ENCODE results near the gene CCDC24. TPM values are rescaled to one million over a fixed set of nuclear protein-coding genes. Genes with fewer than 3 reads are reported as not detected.

CCDC24 gene
- total RNA-seq, 2 experiments from 2014 or later = 1.8 to 2.2 TPM

- Mint-ChIP-seq H3K9me3 (no peaks in the 10 kb centered on the region), H3K36me3 (ENCODE audit: low read depth) (peaks cover 9% of the 10 kb centered on the region), H3K4me3 (peak within 1 kb of the TSS; percentile 92), H3K27me3 (no peaks in the 10 kb centered on the region), H3K4me1 (peaks cover 41% of the 10 kb centered on the region), H3K27ac (peak within 1 kb of the TSS; percentile 73)
- POLR2A ChIA-PET = interaction anchor here (1.1 to 3.0 kb wide), 6 partner anchors 10 to 752 kb away, joined by 3 to 20 read pairs (median 4); partner anchors contain the start of genes IPO13 and KDM4A
- CTCF ChIA-PET = interaction anchor here (0.8 to 1.8 kb wide), 7 partner anchors 15 to 206 kb away, joined by 3 to 9 read pairs (median 4); no protein-coding TSS in a partner anchor
- DNase-seq = peak; percentile 97
Measured at GRCh38 chr1:43969746-43970466, 21.5 kb upstream of the CCDC24 start, which contains the start of gene DPH2. DPH2 (plus strand) TSS chr1:43970010; CDS start chr1:43970176, 166 bp downstream.

- no peak for DNase-seq
- CTCF ChIA-PET = interaction anchor here (0.8 to 1.8 kb wide), 6 partner anchors 16 to 36 kb away, joined by 3 to 9 read pairs (median 4); no protein-coding TSS in a partner anchor
- peaks cover 41% of the 10 kb centered on the region for H3K4me1 Mint-ChIP-seq
- POLR2A ChIA-PET = interaction anchor here (1.1 to 3.0 kb wide), 6 partner anchors 9 to 751 kb away, joined by 3 to 20 read pairs (median 4); partner anchors contain the start of genes IPO13 and KDM4A
- peaks cover 9% of the 10 kb centered on the region for H3K36me3 Mint-ChIP-seq (ENCODE audit: low read depth)
- H3K27me3 Mint-ChIP-seq = no peaks in the 10 kb centered on the region
- peak overlapping the region; percentile 73 for H3K27ac Mint-ChIP-seq
- H3K9me3 Mint-ChIP-seq = no peaks in the 10 kb centered on the region
- peak overlapping the region; percentile 92 for H3K4me3 Mint-ChIP-seq
Measured at GRCh38 chr1:43970502-43970901, 20.9 kb upstream of the CCDC24 start.

GRCh38 chr1:43970911-43971310 is 20.5 kb upstream of the CCDC24 start:
- Mint-ChIP-seq H3K27ac (no peak overlapping the region), H3K4me3 (peak overlapping the region; percentile 92), H3K4me1 (peaks cover 44% of the 10 kb centered on the region), H3K9me3 (no peaks in the 10 kb centered on the region), H3K27me3 (no peaks in the 10 kb centered on the region), H3K36me3 (ENCODE audit: low read depth) (peaks cover 11% of the 10 kb centered on the region)
- CTCF ChIA-PET = interaction anchor here (0.8 to 1.8 kb wide), 5 partner anchors 16 to 36 kb away, joined by 3 to 9 read pairs (median 4); no protein-coding TSS in a partner anchor
- POLR2A ChIA-PET = interaction anchor here (1.5 to 3.0 kb wide), 4 partner anchors 9 to 321 kb away, joined by 4 to 20 read pairs (median 5); partner anchors contain the start of genes IPO13 and KDM4A
- DNase-seq = no peak

- no peak for DNase-seq
- no peaks in the 10 kb centered on the region for H3K27me3 Mint-ChIP-seq
- CTCF ChIA-PET = interaction anchor here (1.3 kb wide), 1 partner anchor 21 kb away, joined by 3 read pairs; no protein-coding TSS in a partner anchor
- H3K9me3 Mint-ChIP-seq = no peaks in the 10 kb centered on the region
- peaks cover 49% of the 10 kb centered on the region for H3K4me1 Mint-ChIP-seq
- H3K27ac Mint-ChIP-seq = no peak overlapping the region
- peak overlapping the region; percentile 92 for H3K4me3 Mint-ChIP-seq
- peaks cover 16% of the 10 kb centered on the region for H3K36me3 Mint-ChIP-seq (ENCODE audit: low read depth)
- POLR2A ChIA-PET = interaction anchor here (1.9 to 3.0 kb wide), 2 partner anchors 22 to 25 kb away, joined by 6 to 20 read pairs; partner anchors contain the start of gene IPO13
Measured at GRCh38 chr1:43971336-43971980, 19.9 kb upstream of the CCDC24 start.

GRCh38 chr1:43973981-43974442 is 17.4 kb upstream of the CCDC24 start:
- Mint-ChIP-seq H3K36me3 (ENCODE audit: low read depth) (peaks cover 34% of the 10 kb centered on the region), H3K27me3 (no peaks in the 10 kb centered on the region), H3K4me3 (peak overlapping the region; percentile 89), H3K27ac (peak overlapping the region; percentile 80), H3K9me3 (no peaks in the 10 kb centered on the region), H3K4me1 (peaks cover 69% of the 10 kb centered on the region)
- CTCF ChIA-PET = interaction anchor here (0.9 to 2.1 kb wide), 4 partner anchors 18 to 39 kb away, joined by 3 to 6 read pairs (median 4); no protein-coding TSS in a partner anchor
- no peak for DNase-seq
- POLR2A ChIA-PET = interaction anchor here (1.2 to 3.5 kb wide), 4 partner anchors 27 to 324 kb away, joined by 3 to 18 read pairs (median 9); partner anchors contain the start of genes IPO13, KDM4A and ST3GAL3

GRCh38 chr1:43974443-43975248 is 16.8 kb upstream of the CCDC24 start, which contains the start of gene ATP6V0B:
ATP6V0B (plus strand) TSS chr1:43974960; CDS start chr1:43975041, 81 bp downstream.
- H3K4me1 Mint-ChIP-seq = peaks cover 63% of the 10 kb centered on the region
- H3K9me3 Mint-ChIP-seq = no peaks in the 10 kb centered on the region
- peak within 1 kb of the TSS; percentile 89 for H3K4me3 Mint-ChIP-seq
- ChIA-PET CTCF (interaction anchor here (0.7 to 2.1 kb wide), 7 partner anchors 15 to 211 kb away, joined by 3 to 10 read pairs (median 3); partner anchors contain the start of gene IPO13), POLR2A (interaction anchor here (0.5 to 3.5 kb wide), 16 partner anchors 11 to 657 kb away, joined by 3 to 19 read pairs (median 4); partner anchors contain the start of genes CCDC24, ELOVL1, IPO13 and KDM4A)
- no peaks in the 10 kb centered on the region for H3K27me3 Mint-ChIP-seq
- peak within 1 kb of the TSS; percentile 80 for H3K27ac Mint-ChIP-seq
- DNase-seq = peak; percentile 96
- H3K36me3 Mint-ChIP-seq (ENCODE audit: low read depth) = peaks cover 34% of the 10 kb centered on the region

GRCh38 chr1:43975249-43975961 is 16.0 kb upstream of the CCDC24 start:
- Mint-ChIP-seq H3K9me3 (no peaks in the 10 kb centered on the region), H3K4me1 (peaks cover 63% of the 10 kb centered on the region), H3K27me3 (no peaks in the 10 kb centered on the region), H3K27ac (peak overlapping the region; percentile 80), H3K36me3 (ENCODE audit: low read depth) (peaks cover 34% of the 10 kb centered on the region), H3K4me3 (peak overlapping the region; percentile 89)
- CTCF ChIA-PET = interaction anchor here (0.7 to 2.1 kb wide), 9 partner anchors 15 to 212 kb away, joined by 3 to 10 read pairs (median 3); partner anchors contain the start of gene IPO13
- POLR2A ChIA-PET = interaction anchor here (0.5 to 3.5 kb wide), 17 partner anchors 11 to 746 kb away, joined by 3 to 19 read pairs (median 3); partner anchors contain the start of genes CCDC24, ELOVL1, IPO13 and KDM4A
- DNase-seq = peak; percentile 40

- ChIA-PET POLR2A (interaction anchor here (0.8 to 3.5 kb wide), 9 partner anchors 11 to 745 kb away, joined by 3 to 19 read pairs (median 9); partner anchors contain the start of genes CCDC24, ELOVL1, IPO13 and KDM4A), CTCF (interaction anchor here (1.1 to 2.1 kb wide), 6 partner anchors 17 to 212 kb away, joined by 3 to 10 read pairs (median 4); partner anchors contain the start of gene IPO13)
- peak overlapping the region; percentile 80 for H3K27ac Mint-ChIP-seq
- H3K4me1 Mint-ChIP-seq = peaks cover 60% of the 10 kb centered on the region
- peak overlapping the region; percentile 89 for H3K4me3 Mint-ChIP-seq
- H3K9me3 Mint-ChIP-seq = no peaks in the 10 kb centered on the region
- no peaks in the 10 kb centered on the region for H3K27me3 Mint-ChIP-seq
- peaks cover 34% of the 10 kb centered on the region for H3K36me3 Mint-ChIP-seq (ENCODE audit: low read depth)
- no peak for DNase-seq
Measured at GRCh38 chr1:43976045-43976444, 15.4 kb upstream of the CCDC24 start.

- CTCF ChIA-PET = interaction anchor here (1.1 to 2.1 kb wide), 2 partner anchors 30 to 71 kb away, joined by 3 to 10 read pairs; partner anchors contain the start of gene IPO13
- Mint-ChIP-seq H3K27me3 (no peaks in the 10 kb centered on the region), H3K27ac (no peak overlapping the region), H3K4me1 (peaks cover 57% of the 10 kb centered on the region), H3K4me3 (peak overlapping the region; percentile 89), H3K9me3 (no peaks in the 10 kb centered on the region), H3K36me3 (ENCODE audit: low read depth) (peaks cover 34% of the 10 kb centered on the region)
- no peak for DNase-seq
- POLR2A ChIA-PET = interaction anchor here (2.4 kb wide), 1 partner anchor 16 kb away, joined by 15 read pairs; no protein-coding TSS in a partner anchor
Measured at GRCh38 chr1:43976890-43977289, 14.5 kb upstream of the CCDC24 start.

GRCh38 chr1:43977376-43978263 is 13.8 kb upstream of the CCDC24 start:
- CTCF ChIA-PET = no interaction called here
- peaks cover 34% of the 10 kb centered on the region for H3K36me3 Mint-ChIP-seq (ENCODE audit: low read depth)
- H3K4me1 Mint-ChIP-seq = peaks cover 60% of the 10 kb centered on the region
- H3K9me3 Mint-ChIP-seq = no peaks in the 10 kb centered on the region
- no peak overlapping the region for H3K27ac Mint-ChIP-seq
- DNase-seq = no peak
- H3K4me3 Mint-ChIP-seq = peak overlapping the region; percentile 72
- no peaks in the 10 kb centered on the region for H3K27me3 Mint-ChIP-seq
- POLR2A ChIA-PET = interaction anchor here (1.0 kb wide), 1 partner anchor 27 kb away, joined by 3 read pairs; no protein-coding TSS in a partner anchor
